ENCODE results near the gene NAA80. TPM values are rescaled to one million over a fixed set of nuclear protein-coding genes. Genes with fewer than 3 reads are reported as not detected.

The NAA80 gene
- polyA plus RNA-seq, 2 donors, result 6.9 to 11.2 TPM

DNA sequence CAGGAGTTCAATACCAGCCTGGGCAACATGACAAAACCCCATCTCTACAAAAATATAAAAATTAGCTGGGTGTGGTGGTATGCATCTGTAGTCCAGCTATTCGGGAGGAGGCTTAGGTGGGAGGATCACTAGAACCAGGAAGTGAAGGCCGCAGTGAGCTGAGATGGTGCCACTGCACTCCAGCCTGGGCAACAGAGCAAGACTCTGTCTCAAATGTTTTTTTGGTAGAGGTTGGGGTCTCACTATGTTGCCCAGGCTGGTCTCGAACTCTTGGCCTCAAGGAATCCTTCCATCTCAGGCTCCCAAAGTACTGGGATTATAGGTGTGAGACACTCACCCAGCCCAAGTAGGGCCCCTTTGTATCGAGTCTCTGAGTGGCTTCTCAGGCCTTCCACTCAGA, 5.1 kb downstream of the NAA80 start:
- Histone ChIP-seq H3K27ac (ENCODE audit: low read depth in 2 of 2, low read length in 1 of 2) (no peak overlapping the region), H3K9me3 (ENCODE audit: control insufficient read depth in 2 of 2, insufficient read depth in 1 of 2, low read depth in 1 of 2, low read length in 1 of 2) (no peaks in the 10 kb centered on the region), H3K27me3 (ENCODE audit: control insufficient read depth in 1 of 2, insufficient read depth in 2 of 2, low read length in 2 of 2) (no peaks in the 10 kb centered on the region), H3K4me3 (ENCODE audit: low read depth in 1 of 2, low read length in 2 of 2) (no peak overlapping the region), H3K4me1 (ENCODE audit: control insufficient read depth in 2 of 2, insufficient read depth in 2 of 2, low read length in 1 of 2) (peaks cover 2 to 22% of the 10 kb centered on the region in 2 donors), H3K36me3 (ENCODE audit: control insufficient read depth in 2 of 2, insufficient read depth in 2 of 2, low read length in 1 of 2) (peaks cover 8 to 17% of the 10 kb centered on the region in 2 donors)
- 86 to 92% methylated on average over 4 of the region's 4 CpGs for whole genome bisulfite sequencing, 2 donors

DNA sequence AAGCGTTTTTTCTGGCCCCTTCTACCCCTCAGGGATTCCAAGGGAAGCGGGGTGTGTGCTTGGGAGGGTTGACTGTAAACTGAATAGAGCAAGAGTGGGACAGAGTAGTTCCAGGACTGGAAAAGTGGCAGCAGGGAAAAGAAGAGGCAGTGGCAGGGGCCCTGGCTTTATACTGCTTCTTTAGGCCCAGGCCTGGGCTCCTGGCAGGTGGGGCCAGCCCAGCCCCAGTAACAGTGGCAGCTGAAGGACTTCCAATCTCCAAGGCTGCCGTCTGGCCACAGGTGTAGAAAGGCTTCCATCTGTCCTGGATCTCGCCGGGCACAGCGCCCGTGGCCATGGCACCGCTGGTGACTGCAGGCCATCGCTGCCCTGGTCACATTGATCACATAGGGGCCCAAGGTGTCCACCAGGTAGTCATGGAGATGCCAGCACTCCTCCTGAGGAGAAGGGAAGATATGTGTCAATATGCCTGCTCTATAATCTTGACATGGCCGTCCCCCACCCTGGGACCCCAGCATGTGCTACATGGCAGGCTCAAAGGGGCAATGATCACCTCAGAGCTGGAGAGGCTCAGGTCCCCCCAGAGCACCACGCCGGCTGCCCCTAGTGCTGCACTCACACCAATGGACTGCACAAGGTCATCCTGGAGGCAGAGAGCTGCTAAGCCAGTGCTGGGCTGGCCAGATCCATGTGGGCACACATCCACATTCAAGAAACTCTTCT, 6.0 kb downstream of the NAA80 start:
- Histone ChIP-seq H3K27ac (ENCODE audit: low read depth in 2 of 2, low read length in 1 of 2) (peak overlapping the region; percentile 85 to 92), H3K4me3 (ENCODE audit: low read depth in 1 of 2, low read length in 2 of 2) (no peak overlapping the region), H3K27me3 (ENCODE audit: control insufficient read depth in 1 of 2, insufficient read depth in 2 of 2, low read length in 2 of 2) (no peaks in the 10 kb centered on the region), H3K9me3 (ENCODE audit: control insufficient read depth in 2 of 2, insufficient read depth in 1 of 2, low read depth in 1 of 2, low read length in 1 of 2) (no peaks in the 10 kb centered on the region), H3K36me3 (ENCODE audit: control insufficient read depth in 2 of 2, insufficient read depth in 2 of 2, low read length in 1 of 2) (peaks cover 14 to 26% of the 10 kb centered on the region in 2 donors), H3K4me1 (ENCODE audit: control insufficient read depth in 2 of 2, insufficient read depth in 2 of 2, low read length in 1 of 2) (peaks cover 2 to 18% of the 10 kb centered on the region in 2 donors)
- WGBS, 2 donors, result 71 to 77% methylated on average over 12 of the region's 12 CpGs

DNA sequence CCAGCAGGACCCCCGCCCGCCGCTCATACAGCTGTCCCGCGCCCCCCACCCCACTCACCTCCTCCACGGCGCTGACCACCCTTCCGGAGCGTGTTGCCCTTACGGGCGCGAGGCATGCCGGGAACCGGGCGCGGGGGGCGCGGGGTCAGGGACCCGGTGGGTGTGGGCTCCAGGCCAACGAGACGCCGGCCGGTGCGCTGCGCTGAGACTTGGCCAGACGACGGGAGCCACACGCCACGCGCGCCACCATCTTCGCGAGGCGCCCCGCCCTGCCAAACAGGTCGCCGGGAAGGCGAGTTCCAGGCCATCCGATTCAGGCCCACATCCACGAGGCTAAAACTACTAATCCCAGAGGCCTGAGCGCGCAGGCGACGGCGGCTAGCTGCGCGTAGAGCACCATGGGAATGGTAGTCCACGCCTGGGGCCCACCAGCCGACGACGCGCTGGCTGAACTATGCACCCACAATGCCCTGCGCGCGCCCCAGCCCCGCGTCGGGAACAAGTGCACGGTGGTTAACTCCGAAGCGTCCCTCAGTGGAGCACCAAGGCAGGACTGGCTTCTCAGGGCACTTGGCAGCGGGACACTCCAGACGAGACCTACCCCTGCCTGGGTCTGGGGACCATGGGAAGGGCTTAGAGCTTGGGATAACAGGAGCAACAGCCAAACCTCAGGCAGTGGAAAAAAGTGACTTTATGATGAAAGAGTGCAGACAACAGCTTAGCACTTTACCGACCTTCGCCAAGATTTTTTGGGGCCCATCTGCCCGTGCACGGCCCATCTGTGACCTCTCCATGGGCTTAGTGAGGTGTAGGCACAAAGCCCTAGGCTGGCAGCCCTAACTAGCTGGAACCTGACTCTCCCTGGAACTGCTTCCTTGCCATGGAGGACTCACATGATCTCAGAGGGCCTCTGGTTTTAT, 6.8 kb downstream of the NAA80 start, which contains the start of gene IFRD2:
Gene IFRD2, minus strand, starts transcription at position 271 of the 920 bp plus-strand sequence. Its CDS starts 155 bp downstream, at position 116.
- Histone ChIP-seq H3K27me3 (ENCODE audit: control insufficient read depth in 1 of 2, insufficient read depth in 2 of 2, low read length in 2 of 2) (no peaks in the 10 kb centered on the region), H3K4me3 (ENCODE audit: low read depth in 1 of 2, low read length in 2 of 2) (peak within 1 kb of the TSS; percentile 88 to 95), H3K36me3 (ENCODE audit: control insufficient read depth in 2 of 2, insufficient read depth in 2 of 2, low read length in 1 of 2) (peaks cover 14 to 32% of the 10 kb centered on the region in 2 donors), H3K27ac (ENCODE audit: low read depth in 2 of 2, low read length in 1 of 2) (peak within 1 kb of the TSS; percentile 85 to 92), H3K9me3 (ENCODE audit: control insufficient read depth in 2 of 2, insufficient read depth in 1 of 2, low read depth in 1 of 2, low read length in 1 of 2) (no peaks in the 10 kb centered on the region), H3K4me1 (ENCODE audit: control insufficient read depth in 2 of 2, insufficient read depth in 2 of 2, low read length in 1 of 2) (peaks cover 2 to 18% of the 10 kb centered on the region in 2 donors)
- 1% methylated on average over 66 to 67 of the region's 67 CpGs for WGBS, 2 donors

DNA sequence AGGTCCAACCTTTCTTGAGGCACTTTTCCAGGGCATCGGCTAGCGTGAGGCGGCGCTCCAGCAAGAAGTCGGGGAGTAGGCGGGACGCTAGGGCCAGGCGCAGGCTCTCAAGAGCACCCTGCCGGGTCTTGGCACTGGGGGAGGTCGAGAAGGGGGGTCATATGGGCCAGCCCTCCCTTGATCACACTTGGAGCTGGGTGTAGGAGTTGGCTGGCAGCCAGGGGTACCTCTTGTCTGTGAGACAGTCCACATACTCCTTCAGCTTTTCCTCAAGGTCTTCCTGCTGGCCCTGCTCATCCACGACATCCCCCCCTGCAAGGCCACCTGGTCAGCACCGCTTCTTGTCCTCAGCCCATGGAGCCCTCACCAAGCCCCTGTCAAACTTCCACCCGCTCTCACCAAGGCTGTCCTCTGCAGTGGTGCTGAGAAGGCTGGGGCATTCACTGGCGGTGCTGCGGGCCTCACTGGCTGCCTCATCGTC, 9.0 kb downstream of the NAA80 start:
- peaks cover 19 to 37% of the 10 kb centered on the region in 2 donors for H3K36me3 ChIP-seq (ENCODE audit: control insufficient read depth in 2 of 2, insufficient read depth in 2 of 2, low read length in 1 of 2)
- no peak overlapping the region for H3K27ac ChIP-seq (ENCODE audit: low read depth in 2 of 2, low read length in 1 of 2)
- H3K9me3 ChIP-seq (ENCODE audit: control insufficient read depth in 2 of 2, insufficient read depth in 1 of 2, low read depth in 1 of 2, low read length in 1 of 2), result no peaks in the 10 kb centered on the region
- no peaks in the 10 kb centered on the region for H3K27me3 ChIP-seq (ENCODE audit: control insufficient read depth in 1 of 2, insufficient read depth in 2 of 2, low read length in 2 of 2)
- peaks cover 2 to 18% of the 10 kb centered on the region in 2 donors for H3K4me1 ChIP-seq (ENCODE audit: control insufficient read depth in 2 of 2, insufficient read depth in 2 of 2, low read length in 1 of 2)
- H3K4me3 ChIP-seq (ENCODE audit: low read depth in 1 of 2, low read length in 2 of 2), result no peak overlapping the region
- WGBS, 2 donors, result 85 to 91% methylated on average over 16 of the region's 16 CpGs

DNA sequence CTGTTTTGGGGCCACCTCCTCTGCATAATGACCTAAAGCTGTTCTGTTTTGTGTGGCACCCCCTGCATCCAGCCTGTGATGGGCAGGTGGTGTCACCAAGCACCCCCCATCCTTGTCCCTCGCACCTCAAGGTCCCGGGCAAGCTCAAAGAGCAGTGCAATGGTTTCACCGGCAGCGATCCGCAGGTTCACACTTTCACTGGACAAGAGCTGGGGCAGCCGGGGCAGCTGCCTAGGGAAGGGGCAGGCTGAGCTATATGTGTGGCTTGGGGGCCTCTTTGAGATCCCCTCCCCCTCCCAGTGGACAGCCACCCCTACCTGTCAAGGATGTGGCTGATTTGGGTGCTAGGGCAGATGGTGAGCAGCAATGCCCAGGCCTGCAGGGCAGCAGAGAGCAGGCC, 10.1 kb downstream of the NAA80 start:
- Histone ChIP-seq H3K36me3 (ENCODE audit: control insufficient read depth in 2 of 2, insufficient read depth in 2 of 2, low read length in 1 of 2) (peaks cover 19 to 37% of the 10 kb centered on the region in 2 donors), H3K9me3 (ENCODE audit: control insufficient read depth in 2 of 2, insufficient read depth in 1 of 2, low read depth in 1 of 2, low read length in 1 of 2) (no peaks in the 10 kb centered on the region), H3K4me3 (ENCODE audit: low read depth in 1 of 2, low read length in 2 of 2) (no peak overlapping the region), H3K4me1 (ENCODE audit: control insufficient read depth in 2 of 2, insufficient read depth in 2 of 2, low read length in 1 of 2) (peaks cover 2 to 18% of the 10 kb centered on the region in 2 donors), H3K27ac (ENCODE audit: low read depth in 2 of 2, low read length in 1 of 2) (no peak overlapping the region), H3K27me3 (ENCODE audit: control insufficient read depth in 1 of 2, insufficient read depth in 2 of 2, low read length in 2 of 2) (no peaks in the 10 kb centered on the region)
- WGBS, 2 donors, result 97% methylated on average over 6 of the region's 6 CpGs

DNA sequence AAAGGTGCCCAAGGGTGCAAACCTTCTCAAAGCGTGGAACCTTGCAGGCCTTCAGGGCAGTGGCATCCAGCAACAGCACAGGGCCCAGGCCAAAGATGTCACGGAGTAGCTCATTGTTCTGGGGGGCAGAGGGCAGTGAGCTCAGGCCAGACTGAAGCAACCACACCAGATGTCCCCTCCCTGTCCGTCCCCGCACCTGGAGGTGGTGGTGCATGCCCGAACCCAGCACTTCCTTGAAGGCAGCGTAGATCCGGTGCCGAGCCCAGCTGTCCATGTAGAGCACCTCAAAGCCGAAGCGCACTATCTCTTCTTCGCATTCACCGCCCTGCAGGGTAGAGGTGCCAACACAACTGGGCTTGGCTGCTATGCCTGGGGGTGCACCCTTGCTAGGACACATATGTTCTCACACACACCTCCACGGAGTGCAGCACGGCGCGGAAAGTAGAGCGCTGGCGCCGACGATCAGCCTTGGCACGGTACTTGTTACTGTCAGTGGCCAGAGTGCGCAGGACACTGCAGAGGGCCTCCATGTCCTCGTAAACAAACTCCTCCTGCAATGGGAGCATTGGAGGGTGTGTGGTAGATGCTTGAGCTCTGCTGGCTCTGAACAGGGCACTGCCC, 10.7 kb downstream of the NAA80 start:
- WGBS, 2 donors, result 89 to 91% methylated on average over 23 of the region's 23 CpGs
- Histone ChIP-seq H3K36me3 (ENCODE audit: control insufficient read depth in 2 of 2, insufficient read depth in 2 of 2, low read length in 1 of 2) (peaks cover 19 to 37% of the 10 kb centered on the region in 2 donors), H3K9me3 (ENCODE audit: control insufficient read depth in 2 of 2, insufficient read depth in 1 of 2, low read depth in 1 of 2, low read length in 1 of 2) (no peaks in the 10 kb centered on the region), H3K4me1 (ENCODE audit: control insufficient read depth in 2 of 2, insufficient read depth in 2 of 2, low read length in 1 of 2) (peaks cover 2 to 18% of the 10 kb centered on the region in 2 donors), H3K27ac (ENCODE audit: low read depth in 2 of 2, low read length in 1 of 2) (no peak overlapping the region), H3K4me3 (ENCODE audit: low read depth in 1 of 2, low read length in 2 of 2) (no peak overlapping the region), H3K27me3 (ENCODE audit: control insufficient read depth in 1 of 2, insufficient read depth in 2 of 2, low read length in 2 of 2) (no peaks in the 10 kb centered on the region)

DNA sequence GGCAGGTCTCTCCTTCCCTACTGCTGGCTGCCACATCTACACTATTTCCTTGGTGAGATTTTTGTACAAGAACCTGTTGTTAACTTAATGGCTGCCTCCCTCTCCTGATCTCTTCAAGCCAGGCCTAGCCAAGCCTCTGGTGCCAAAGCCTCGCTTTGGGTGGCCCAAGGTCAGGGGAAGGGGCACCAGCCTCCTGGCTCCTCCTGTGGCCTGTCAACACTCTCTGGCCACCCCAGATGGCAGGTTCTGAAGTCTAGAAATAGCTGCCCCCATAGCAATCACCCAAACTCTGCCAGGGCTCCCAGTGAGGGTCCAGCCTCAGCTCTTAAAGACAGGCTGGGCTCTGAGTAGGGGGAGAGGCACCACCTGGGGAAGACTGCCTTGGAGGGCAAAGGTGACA, 11.9 kb downstream of the NAA80 start:
- Histone ChIP-seq H3K27me3 (ENCODE audit: control insufficient read depth in 1 of 2, insufficient read depth in 2 of 2, low read length in 2 of 2) (no peaks in the 10 kb centered on the region), H3K27ac (ENCODE audit: low read depth in 2 of 2, low read length in 1 of 2) (no peak overlapping the region), H3K4me3 (ENCODE audit: low read depth in 1 of 2, low read length in 2 of 2) (no peak overlapping the region), H3K36me3 (ENCODE audit: control insufficient read depth in 2 of 2, insufficient read depth in 2 of 2, low read length in 1 of 2) (peaks cover 19 to 37% of the 10 kb centered on the region in 2 donors), H3K9me3 (ENCODE audit: control insufficient read depth in 2 of 2, insufficient read depth in 1 of 2, low read depth in 1 of 2, low read length in 1 of 2) (no peaks in the 10 kb centered on the region), H3K4me1 (ENCODE audit: control insufficient read depth in 2 of 2, insufficient read depth in 2 of 2, low read length in 1 of 2) (peaks cover 2 to 7% of the 10 kb centered on the region in 2 donors)
- WGBS, 2 donors, result 80 to 93% methylated on average over 1 of the region's 1 CpG

DNA sequence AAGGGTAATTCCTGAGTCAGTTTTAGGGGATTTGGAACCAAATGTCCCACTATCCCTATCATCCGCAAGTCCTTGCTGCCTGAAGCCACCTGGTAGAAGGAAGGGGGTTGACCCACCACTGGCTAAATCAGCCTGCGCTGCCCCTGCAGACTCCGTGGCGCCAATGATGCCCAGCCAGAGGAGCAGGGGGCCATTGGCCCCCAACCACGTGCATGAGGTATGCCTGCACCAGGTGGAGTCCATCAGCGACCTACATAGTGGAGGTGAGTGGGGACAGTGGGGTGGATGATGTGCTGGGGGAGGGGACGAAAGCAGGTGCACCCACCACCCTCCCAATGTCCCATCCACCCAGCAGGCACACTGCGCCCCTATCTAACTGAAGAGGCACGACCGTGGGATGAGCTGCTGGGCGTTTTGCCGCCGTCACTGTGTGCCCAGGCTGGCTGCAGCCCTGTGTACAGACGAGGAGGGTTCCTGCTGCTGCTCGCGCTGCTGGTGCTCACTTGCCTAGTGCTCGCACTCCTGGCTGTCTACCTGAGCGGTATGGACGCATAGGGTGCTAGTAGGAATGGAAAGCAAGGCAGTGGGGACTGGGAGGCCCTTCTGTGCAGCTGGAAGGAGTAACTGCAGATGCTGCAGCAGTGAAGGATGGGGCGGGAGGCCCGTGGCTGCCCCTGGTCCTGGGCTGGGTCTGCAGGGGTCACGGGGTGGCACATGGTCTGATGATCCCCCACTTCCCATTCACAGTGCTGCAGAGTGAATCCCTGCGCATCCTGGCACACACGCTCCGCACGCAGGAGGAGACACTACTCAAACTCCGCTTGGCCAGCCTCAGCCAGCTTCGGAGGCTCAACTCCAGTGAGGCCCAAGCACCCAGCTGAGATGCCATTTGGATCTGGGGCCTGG, 12.6 kb downstream of the NAA80 start:
- Histone ChIP-seq H3K9me3 (ENCODE audit: control insufficient read depth in 2 of 2, insufficient read depth in 1 of 2, low read depth in 1 of 2, low read length in 1 of 2) (no peaks in the 10 kb centered on the region), H3K4me3 (ENCODE audit: low read depth in 1 of 2, low read length in 2 of 2) (no peak overlapping the region), H3K27ac (ENCODE audit: low read depth in 2 of 2, low read length in 1 of 2) (no peak overlapping the region), H3K4me1 (ENCODE audit: control insufficient read depth in 2 of 2, insufficient read depth in 2 of 2, low read length in 1 of 2) (peaks cover 2 to 4% of the 10 kb centered on the region in 2 donors), H3K27me3 (ENCODE audit: control insufficient read depth in 1 of 2, insufficient read depth in 2 of 2, low read length in 2 of 2) (no peaks in the 10 kb centered on the region), H3K36me3 (ENCODE audit: control insufficient read depth in 2 of 2, insufficient read depth in 2 of 2, low read length in 1 of 2) (peaks cover 19 to 37% of the 10 kb centered on the region in 2 donors)
- 85 to 87% methylated on average over 28 of the region's 28 CpGs for WGBS, 2 donors
